HG03565 (cell line): ENCODE results near the gene ZNF384.

Experiments used
- ATAC-seq: cut with Tn5 transposase; IDR thresholded peaks from one replicate; pipeline ENCODE4 v1.9.1; 2021; ENCODE audit warnings: mild to moderate bottlenecking, moderate library complexity; ENCODE audit not compliant: unreplicated experiment

Gene ZNF384

GRCh38 chr12:6662602-6662905 lies 26.6 kb downstream of the ZNF384 start:
- peak; percentile 12 for ATAC-seq

- no peak for ATAC-seq
Observed at GRCh38 chr12:6653987-6654386, 35.2 kb downstream of the ZNF384 start.

GRCh38 chr12:6653342-6653741 lies 35.8 kb downstream of the ZNF384 start:
- no peak for ATAC-seq

- ATAC-seq = no peak
Observed at GRCh38 chr12:6652391-6652790, 36.8 kb downstream of the ZNF384 start.

GRCh38 chr12:6650832-6651231 lies 38.3 kb downstream of the ZNF384 start:
- no peak for ATAC-seq

GRCh38 chr12:6647083-6647604 lies 42.0 kb downstream of the ZNF384 start, which contains the start of gene ACRBP:
Gene ACRBP (minus strand): TSS chr12:6647432. CDS start chr12:6647366, 66 bp downstream.
- ATAC-seq = no peak

GRCh38 chr12:6646276-6647082 lies 42.7 kb downstream of the ZNF384 start:
- no peak for ATAC-seq

GRCh38 chr12:6644903-6645302 lies 44.3 kb downstream of the ZNF384 start:
- ATAC-seq = no peak

GRCh38 chr12:6644257-6644596 lies 44.9 kb downstream of the ZNF384 start:
- ATAC-seq = no peak

- no peak for ATAC-seq
Observed at GRCh38 chr12:6643569-6644256, 45.5 kb downstream of the ZNF384 start.

- no peak for ATAC-seq
Observed at GRCh38 chr12:6641131-6641530, 48.0 kb downstream of the ZNF384 start.

GRCh38 chr12:6640497-6640896 lies 48.7 kb downstream of the ZNF384 start:
- ATAC-seq = no peak

- ATAC-seq = no peak
Observed at GRCh38 chr12:6639151-6639801, 49.9 kb downstream of the ZNF384 start.

- ATAC-seq = no peak
Observed at GRCh38 chr12:6638305-6638704, 50.9 kb downstream of the ZNF384 start.

GRCh38 chr12:6635856-6636531 lies 53.2 kb downstream of the ZNF384 start, which contains the start of gene LPAR5:
Gene LPAR5 (minus strand): TSS chr12:6635959. CDS start chr12:6621248, 14,711 bp downstream.
- no peak for ATAC-seq

GRCh38 chr12:6635375-6635855 lies 53.8 kb downstream of the ZNF384 start:
- peak; percentile 38 for ATAC-seq

GRCh38 chr12:6632026-6632983 lies 56.9 kb downstream of the ZNF384 start:
- peak; percentile 43 for ATAC-seq

- ATAC-seq = no peak
Observed at GRCh38 chr12:6631549-6631961, 57.6 kb downstream of the ZNF384 start.

- no peak for ATAC-seq
Observed at GRCh38 chr12:6630736-6631135, 58.4 kb downstream of the ZNF384 start.

- no peak for ATAC-seq
Observed at GRCh38 chr12:6627616-6628015, 61.6 kb downstream of the ZNF384 start.
